K562 (cell line): ENCODE data around the gene ERG28. TPM values are rescaled to one million over a fixed set of nuclear protein-coding genes. Genes with fewer than 3 reads are reported as not detected.

Experiments used
- ATAC-seq: fragments of 200-7000 bp; cut with Tn5 transposase; 3 replicates; pipeline ENCODE4 v1.9.1; 2020; ENCODE audit warnings: moderate library complexity
- BruUV-seq: library from RNA; stranded (reverse); fragments of 400-500 nt; replicated peaks from 2 replicates; lab custom pipeline; 2021; lab: Mats Ljungman, UMichigan
- CTCF ChIA-PET: fragments of 300-600 bp; formaldehyde crosslinking; extraction: SDS; loops from one replicate; lab custom pipeline; 2021; ENCODE audit warnings: low intra/inter-chr PET ratio; lab: Yijun Ruan, JAX
- POLR2A ChIA-PET: fragments of 300-600, 350-650 bp; sonication (Branson Sonifier 250); formaldehyde crosslinking; extraction: SDS; loops from one replicate; lab custom pipeline; 2021; ENCODE audit warnings: antibody characterized with exemption, inconsistent platforms; lab: Yijun Ruan, JAX
- DNase-seq, 4 experiments: peaks; one replicate each; pipeline versions ENCODE4 v3.0.0 to v3.0.0-alpha.2; 2011 to 2018; ENCODE audit warnings: low spot score in 3 of 4, mixed read lengths in 3 of 4; ENCODE audit errors: extremely low read depth in 1 of 4
- FAIRE-seq: peaks from 2 replicates; lab custom pipeline; 2011; peaks lifted over from hg19 to GRCh38; lab: Jason Lieb, UNC
- H2AFZ ChIP-seq: 2 replicates; pipeline ENCODE4 v1.6.0; 2011; ENCODE audit warnings: low read depth, low read length, control low read depth, inconsistent platforms
- H3K27ac ChIP-seq: fragments of 200-600 bp; 3 replicates; pipeline ENCODE4 v1.8.0; 2011; ENCODE audit warnings: low read depth, mild to moderate bottlenecking, control low read depth, inconsistent platforms, low read length, moderate library complexity, mixed read lengths; ENCODE audit errors: extremely low read depth
- H3K27me3 ChIP-seq, 2 experiments: fragments of 300-600 bp in 1 of 2; 2 replicates in 1 of 2; 3 replicates in 1 of 2; pipeline versions ENCODE4 v1.6.0 to v1.8.0; 2011; ENCODE audit warnings: inconsistent platforms in 2 of 2, low read length in 2 of 2, mild to moderate bottlenecking in 1 of 2, mixed read lengths in 1 of 2, moderate library complexity in 1 of 2; ENCODE audit not compliant: control insufficient read depth in 2 of 2, insufficient read depth in 2 of 2
- H3K36me3 ChIP-seq: fragments of 300-600 bp; 3 replicates; pipeline ENCODE4 v1.8.0; 2011; ENCODE audit warnings: mild to moderate bottlenecking, low read length, inconsistent platforms; ENCODE audit not compliant: control insufficient read depth, insufficient read depth
- H3K4me1 ChIP-seq, 2 experiments: fragments of 200-600 bp in 1 of 2; replicated peaks in 1 of 2; 2 replicates in 1 of 2; 3 replicates in 1 of 2; pipeline versions ENCODE4 v1.5.1 to v1.8.0; 2011; ENCODE audit warnings: inconsistent platforms in 2 of 2, low read length in 2 of 2, mild to moderate bottlenecking in 1 of 2, mixed read lengths in 1 of 2, moderate library complexity in 1 of 2; ENCODE audit not compliant: control insufficient read depth in 2 of 2, insufficient read depth in 2 of 2
- H3K4me2 ChIP-seq: 2 replicates; pipeline ENCODE4 v1.6.1; 2011; ENCODE audit warnings: low read length, control low read depth, inconsistent platforms, mixed read lengths; ENCODE audit not compliant: insufficient read depth
- H3K4me3 ChIP-seq: fragments of 200-600 bp; sonication (generic), shearing (Covaris generic); 2 replicates; pipeline ENCODE4 v1.5.1; 2016; ENCODE audit warnings: control low read depth, inconsistent platforms
- H3K79me2 ChIP-seq: fragments of 200-600 bp; 3 replicates; pipeline ENCODE4 v1.8.0; 2011; ENCODE audit warnings: low read length, inconsistent platforms; ENCODE audit not compliant: control insufficient read depth, insufficient read depth
- H3K9ac ChIP-seq, 2 experiments: 2 replicates each; pipeline versions ENCODE4 v1.6.0 to v1.6.1; 2011; ENCODE audit warnings: low read depth in 2 of 2, low read length in 2 of 2, control low read depth in 1 of 2, inconsistent platforms in 1 of 2, mild to moderate bottlenecking in 1 of 2, mixed read lengths in 1 of 2; ENCODE audit not compliant: insufficient read depth in 1 of 2
- H3K9me1 ChIP-seq: one replicate; pipeline ENCODE4 v1.6.0; 2011; ENCODE audit warnings: inconsistent platforms, mild to moderate bottlenecking, low read length, moderate library complexity; ENCODE audit not compliant: control insufficient read depth, insufficient read depth
- H3K9me3 ChIP-seq: replicated peaks from 2 replicates; pipeline ENCODE4 v1.5.1; 2011; ENCODE audit warnings: low read depth, low read length, inconsistent platforms; ENCODE audit not compliant: control insufficient read depth, insufficient read depth
- H4K20me1 ChIP-seq: replicated peaks from 2 replicates; pipeline ENCODE4 v1.6.1; 2011; ENCODE audit warnings: low read length, inconsistent platforms, mixed read lengths; ENCODE audit not compliant: control insufficient read depth, insufficient read depth
- ATF7 ChIP-seq: fragments of 450-650 bp; IDR thresholded peaks from 2 replicates; pipeline ENCODE4 v1.7.1; 2014; ENCODE audit warnings: mild to moderate bottlenecking, moderate library complexity
- CBX2 ChIP-seq: fragments of 200-600 bp; sonication (generic); IDR thresholded peaks from one replicate; pipeline ENCODE4 v1.6.1; 2012; ENCODE audit warnings: mild to moderate bottlenecking, low read length, inconsistent platforms; ENCODE audit not compliant: insufficient read depth, poor library complexity, severe bottlenecking
- CGGBP1 ChIP-seq: fragments of 250-450 bp; sonication (Bioruptor Pico); IDR thresholded peaks from 2 replicates; pipeline ENCODE4 v1.9.0; 2021; ENCODE audit warnings: mild to moderate bottlenecking
- ESRRB ChIP-seq: fragments of 250-450 bp; sonication (Bioruptor Pico); IDR thresholded peaks from 2 replicates; pipeline ENCODE4 v1.5.0; 2020; ENCODE audit warnings: mild to moderate bottlenecking, moderate library complexity, borderline replicate concordance
- EWSR1 ChIP-seq: fragments of 450-650 bp; IDR thresholded peaks from 2 replicates; pipeline ENCODE4 v1.6.1; 2018; ENCODE audit warnings: borderline replicate concordance, mild to moderate bottlenecking, low read depth, moderate library complexity; ENCODE audit not compliant: partially characterized antibody
- HDAC3 ChIP-seq: fragments of 450-650 bp; IDR thresholded peaks from 2 replicates; pipeline ENCODE4 v1.6.1; 2018; ENCODE audit warnings: borderline replicate concordance, mild to moderate bottlenecking, moderate library complexity; ENCODE audit not compliant: partially characterized antibody
- MAZ ChIP-seq, 2 experiments: fragments of 450-650 bp in 1 of 2; sonication (generic) in 1 of 2; formaldehyde crosslinking; IDR thresholded peaks in 1 of 2; conservative IDR thresholded peaks in 1 of 2; 2 replicates each; pipeline versions ENCODE4 v1.4.0 to v1.5.0; 2020; ENCODE audit warnings: mild to moderate bottlenecking in 1 of 2, missing genetic modification reagents in 1 of 2
- MEF2A ChIP-seq: IDR thresholded peaks from 2 replicates; pipeline ENCODE4 v1.6.1; 2011; ENCODE audit warnings: low read depth, mild to moderate bottlenecking, low read length, moderate library complexity; ENCODE audit not compliant: control insufficient read depth
- MTA2 ChIP-seq: fragments of 450-650 bp; IDR thresholded peaks from 2 replicates; pipeline ENCODE4 v1.6.1; 2016; ENCODE audit warnings: low read depth
- POLR3G ChIP-seq: IDR thresholded peaks from 2 replicates; pipeline ENCODE4 v1.6.1; 2011; ENCODE audit not compliant: insufficient read length, insufficient replicate concordance; ENCODE audit errors: extremely low read depth
- SREBF1 ChIP-seq: fragments of 150-350 bp; IDR thresholded peaks from 2 replicates; pipeline ENCODE4 v1.6.1; 2014; ENCODE audit warnings: antibody characterized with exemption, low read depth, low read length, borderline replicate concordance
- ZBTB7A ChIP-seq: IDR thresholded peaks from 2 replicates; pipeline ENCODE4 v1.6.1; 2011; ENCODE audit warnings: low read depth, mild to moderate bottlenecking, low read length, moderate library complexity, borderline replicate concordance; ENCODE audit not compliant: control insufficient read depth
- ZNF584 ChIP-seq: fragments of 200-800 bp; sonication (Bioruptor generic); IDR thresholded peaks from 2 replicates; pipeline ENCODE4 v1.6.1; 2016; ENCODE audit warnings: low read depth, mild to moderate bottlenecking, missing genetic modification characterization, missing compliant biosample characterization
- ZNF766 ChIP-seq: fragments of 200-800 bp; sonication (Bioruptor generic); conservative IDR thresholded peaks from 2 replicates; pipeline ENCODE4 v1.6.1; 2016; ENCODE audit warnings: missing genetic modification characterization, missing compliant biosample characterization
- WGBS: fragments of 100-300 bp; shearing (Covaris generic); methylation state at CpG from one replicate; pipeline ENCODE4 v1.1.6; 2016; ENCODE audit warnings: low coverage, mixed read lengths; ENCODE audit not compliant: insufficient coverage; ENCODE audit errors: missing lambda C conversion rate; 5-methylcytosine and 5-hydroxymethylcytosine counted together
- in situ Hi-C: fragments of 300-500 bp; cut with MboI; formaldehyde crosslinking; loops from 4 replicates; pipeline ENCODE4 v1.15.0; 2018; ENCODE audit warnings: inconsistent platforms, mixed read lengths
- intact Hi-C: fragments of 100-400 bp; cut with micrococcal nuclease; formaldehyde crosslinking; loops from 2 replicates; pipeline ENCODE4 v1.14.2; 2022
- polyA plus RNA-seq, 8 experiments: library from polyadenylated mRNA; depleted of rRNA in 4 of 8; stranded (reverse) in 5 of 8; unstranded in 3 of 8; fragments of >200 nt; fragmentation: Nextera tagmentation in 2 of 8; fragmentation: Illumina TruSeq in 1 of 8; extraction: Ambion mirVana in 2 of 8; extraction: Trizol in 1 of 8; gene quantifications; 2 replicates each; pipeline versions ENCODE4 v1.2.1 to v1.2.3, GENCODE V29; 2011 to 2014; ENCODE audit warnings: inconsistent platforms in 1 of 8, missing spikeins in 1 of 8
- total RNA-seq, 7 experiments: library from RNA; depleted of rRNA in 6 of 7; stranded (reverse); fragments of >200 nt in 6 of 7; fragmentation: Illumina TruSeq in 2 of 7; extraction: Trizol in 2 of 7; gene quantifications; 2 replicates each; pipeline versions ENCODE4 v1.2.1 to v1.2.3, GENCODE V29; 2011 to 2021; ENCODE audit warnings: low replicate concordance in 1 of 7

Gene ERG28
- total and polyA plus RNA-seq, 9 of the 15 experiments (the other 6 are each of a cell fraction or from before 2014, with no cell fraction given): 3.1 to 34.2 (median 14.2) TPM

GRCh38 chr14:75626863-75627262 is 33.8 kb downstream of the ERG28 start:
- in situ Hi-C loops (no loop called here), intact Hi-C loops (no loop called here)
- Histone ChIP-seq H3K27ac (no peak overlapping the region), H3K36me3 (no peaks in the 10 kb centered on the region), H2AFZ (no peak overlapping the region), H3K79me2 (no peaks in the 10 kb centered on the region), H3K9me3 (no peaks in the 10 kb centered on the region), H3K4me3 (no peak overlapping the region), H3K4me2 (no peak overlapping the region), H4K20me1 (no peaks in the 10 kb centered on the region), H3K9ac (no peak overlapping the region), H3K4me1 (no peaks in the 10 kb centered on the region), H3K9me1 (no peaks in the 10 kb centered on the region), H3K27me3 (peaks cover 0 to 7% of the 10 kb centered on the region in 2 experiments; a peak in 1 of 5 replicates)
- CTCF ChIA-PET: no interaction called here
- no peak for FAIRE-seq
- TF ChIP-seq MTA2 (no peak), MAZ (CRISPR knock-in tag; conservative IDR thresholded peaks at IDR 0.05 in 1 of 2, IDR thresholded peaks at IDR 0.05 in 1 of 2) (no peak), ZNF766 (no peak), ATF7 (no peak), CGGBP1 (CRISPR knock-in tag) (no peak), MEF2A (no peak), SREBF1 (no peak), ZNF584 (no peak), HDAC3 (no peak), ZBTB7A (no peak), POLR3G (no peak), CBX2 (no peak), ESRRB (CRISPR knock-in tag) (no peak), EWSR1 (no peak)
- WGBS: 0% methylated on average over 2 of the region's 3 CpGs
- no peak for DNase-seq
- no TSS peak for BruUV-seq
- no peak for ATAC-seq
- POLR2A ChIA-PET: no interaction called here
